IPS-20b (cell line): Measurements from ENCODE around the gene UBE2C.
"Not testable (repeated sequence)": the region's sequence is repeated elsewhere in the genome, so short reads cannot be mapped to it uniquely, and the experiment has no call there.

Experiments used
- H3K27ac ChIP-seq: one replicate; pipeline ENCODE4 v1.5.1; 2013; ENCODE audit warnings: low read length
- H3K27me3 ChIP-seq: 2 replicates; pipeline ENCODE4 v1.6.1; 2013; ENCODE audit warnings: mild to moderate bottlenecking, low read length, inconsistent platforms; ENCODE audit not compliant: insufficient read depth
- H3K36me3 ChIP-seq: 2 replicates; pipeline ENCODE4 v1.6.1; 2013; ENCODE audit warnings: low read depth, mild to moderate bottlenecking, inconsistent platforms, low read length, moderate library complexity; ENCODE audit not compliant: insufficient read depth
- H3K4me1 ChIP-seq: 2 replicates; pipeline ENCODE4 v1.6.1; 2013; ENCODE audit warnings: mild to moderate bottlenecking, control low read depth, inconsistent platforms, low read length, moderate library complexity; ENCODE audit not compliant: insufficient read depth
- H3K4me3 ChIP-seq: 2 replicates; pipeline ENCODE4 v1.5.1; 2013; ENCODE audit warnings: mild to moderate bottlenecking, low read length, inconsistent platforms
- H3K9ac ChIP-seq: 2 replicates; pipeline ENCODE4 v1.6.1; 2013; ENCODE audit warnings: low read depth, mild to moderate bottlenecking, inconsistent platforms, low read length, moderate library complexity
- H3K9me3 ChIP-seq: 2 replicates; pipeline ENCODE4 v1.6.1; 2013; ENCODE audit warnings: mild to moderate bottlenecking, low read depth, low read length, inconsistent platforms; ENCODE audit not compliant: insufficient read depth

The UBE2C gene

GRCh38 chr20:45812157-45813005 lies at the start of gene UBE2C:
TSS of gene UBE2C (plus strand) at chr20:45812644. CDS start at chr20:45812696, 52 bp downstream.
- Histone ChIP-seq H3K27ac (peak within 1 kb of the TSS; percentile 46), H3K4me3 (peak within 1 kb of the TSS; percentile 97), H3K9ac (peak within 1 kb of the TSS; percentile 97), H3K9me3 (no peaks in the 10 kb centered on the region), H3K27me3 (no peaks in the 10 kb centered on the region), H3K4me1 (no peaks in the 10 kb centered on the region), H3K36me3 (peaks cover 80% of the 10 kb centered on the region)

GRCh38 chr20:45764618-45765282 lies 47.7 kb upstream of the UBE2C start:
- not testable (repeated sequence) for H3K27me3 ChIP-seq, H3K36me3 ChIP-seq, H3K9me3 ChIP-seq
- Histone ChIP-seq H3K4me3 (peak overlapping the region; percentile 38; the same call in 1 of the 2 replicates), H3K27ac (peak overlapping the region; percentile 89), H3K9ac (peak overlapping the region; percentile 72; the same call in 1 of the 2 replicates), H3K4me1 (peaks cover 28% of the 10 kb centered on the region)

DNA sequence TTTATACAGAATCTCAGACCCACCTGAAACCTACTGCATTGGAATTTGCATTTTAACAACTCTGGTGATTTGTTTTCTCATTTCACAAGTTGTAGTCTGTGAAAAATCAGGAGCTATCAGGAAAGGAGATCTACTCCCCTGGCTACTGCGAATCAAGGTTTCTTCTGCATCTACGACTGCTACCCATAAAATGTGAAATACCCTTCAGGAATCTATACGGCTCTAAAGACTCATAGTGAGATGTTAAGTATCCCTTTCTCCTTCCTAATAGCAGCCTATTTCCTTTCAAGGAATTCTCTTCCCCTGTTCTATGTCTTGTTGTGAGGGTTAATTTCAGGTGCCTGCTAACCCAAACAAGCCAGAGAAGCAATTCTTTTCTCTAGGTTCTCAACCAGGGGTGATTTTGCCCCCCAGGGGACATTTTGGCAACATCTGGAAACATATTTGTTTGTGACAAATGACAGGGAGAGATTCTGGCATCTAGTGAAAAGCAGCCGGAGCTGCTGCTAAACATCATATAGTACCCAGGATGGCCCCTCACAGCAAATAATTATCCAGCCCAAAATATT lies 47.1 kb upstream of the UBE2C start:
- Histone ChIP-seq H3K4me1 (peaks cover 28% of the 10 kb centered on the region), H3K4me3 (peak overlapping the region; percentile 38; the same call in 1 of the 2 replicates), H3K9ac (peak overlapping the region; percentile 72; the same call in 1 of the 2 replicates), H3K27me3 (no peaks in the 10 kb centered on the region), H3K27ac (peak overlapping the region; percentile 80), H3K9me3 (no peaks in the 10 kb centered on the region), H3K36me3 (no peaks in the 10 kb centered on the region)

DNA sequence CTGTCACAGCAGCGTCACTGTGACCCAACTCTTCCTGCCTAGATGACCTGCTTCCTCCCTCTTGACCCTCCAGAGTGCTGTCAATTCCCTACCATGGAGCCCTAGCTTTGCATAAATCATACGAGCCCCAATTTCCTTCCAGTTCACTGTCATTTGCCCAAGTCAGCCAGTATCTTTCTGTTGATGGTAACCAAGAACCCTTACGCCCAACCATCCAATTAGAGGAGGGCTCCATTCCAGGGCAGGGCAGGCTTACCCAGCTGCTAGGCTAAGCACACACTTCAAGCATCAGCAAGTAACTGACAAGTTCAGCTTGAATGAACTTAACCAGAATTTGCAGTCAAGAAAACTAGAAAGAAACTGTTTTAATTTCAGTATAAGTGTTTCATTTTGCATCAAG lies 46.5 kb upstream of the UBE2C start:
- Histone ChIP-seq H3K36me3 (no peaks in the 10 kb centered on the region), H3K9me3 (no peaks in the 10 kb centered on the region), H3K27me3 (no peaks in the 10 kb centered on the region), H3K9ac (peak overlapping the region; percentile 72; the same call in 1 of the 2 replicates), H3K4me3 (peak overlapping the region; percentile 38; the same call in 1 of the 2 replicates), H3K4me1 (peaks cover 28% of the 10 kb centered on the region), H3K27ac (peak overlapping the region; percentile 80)

GRCh38 chr20:45768479-45768878 lies 44.0 kb upstream of the UBE2C start:
- H3K4me1 ChIP-seq: peaks cover 32% of the 10 kb centered on the region
- H3K4me3 ChIP-seq: no peak overlapping the region
- no peaks in the 10 kb centered on the region for H3K27me3 ChIP-seq
- H3K9ac ChIP-seq: no peak overlapping the region
- H3K9me3 ChIP-seq: no peaks in the 10 kb centered on the region
- no peaks in the 10 kb centered on the region for H3K36me3 ChIP-seq
- no peak overlapping the region for H3K27ac ChIP-seq

DNA sequence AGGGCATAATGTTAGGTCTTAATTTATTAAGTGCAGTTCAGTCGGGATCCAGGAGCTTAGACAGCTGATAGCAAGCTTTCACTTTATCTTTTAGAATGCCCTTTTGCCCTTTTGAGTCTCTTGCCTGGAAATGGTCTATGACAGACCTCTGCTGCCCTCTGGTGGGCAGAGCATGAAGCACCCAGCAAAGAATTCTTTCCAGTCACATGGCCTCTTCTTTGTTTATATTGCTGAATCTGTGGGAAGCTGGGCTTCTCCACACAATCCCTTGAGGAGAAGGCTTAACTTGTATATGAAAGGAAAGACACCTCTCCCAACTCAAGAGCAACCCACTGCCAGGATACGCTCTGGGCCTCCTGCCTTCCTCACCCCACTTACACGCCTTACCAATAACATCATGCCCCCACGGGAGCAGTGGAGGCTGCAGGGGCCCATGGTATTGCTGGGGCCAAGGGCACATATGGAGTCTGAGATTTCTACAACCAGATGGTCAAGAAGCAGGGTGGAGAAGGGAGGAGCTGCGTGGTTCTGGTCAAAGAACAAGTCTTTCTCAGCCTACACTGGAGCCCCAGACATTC lies 41.2 kb upstream of the UBE2C start:
- Histone ChIP-seq H3K27me3 (no peaks in the 10 kb centered on the region), H3K36me3 (no peaks in the 10 kb centered on the region), H3K4me1 (peaks cover 17% of the 10 kb centered on the region), H3K9ac (peak overlapping the region; percentile 56; the same call in 1 of the 2 replicates), H3K9me3 (no peaks in the 10 kb centered on the region), H3K4me3 (no peak overlapping the region), H3K27ac (peak overlapping the region; percentile 26)

GRCh38 chr20:45772693-45773092 lies 39.8 kb upstream of the UBE2C start:
- no peak overlapping the region for H3K27ac ChIP-seq
- H3K36me3 ChIP-seq: no peaks in the 10 kb centered on the region
- H3K9ac ChIP-seq: no peak overlapping the region
- peaks cover 4% of the 10 kb centered on the region; the same call in 1 of the 2 replicates for H3K4me1 ChIP-seq
- no peak overlapping the region for H3K4me3 ChIP-seq
- H3K9me3 ChIP-seq: no peaks in the 10 kb centered on the region
- H3K27me3 ChIP-seq: no peaks in the 10 kb centered on the region

GRCh38 chr20:45774945-45775344 lies 37.5 kb upstream of the UBE2C start:
- no peak overlapping the region for H3K4me3 ChIP-seq
- H3K9ac ChIP-seq: no peak overlapping the region
- no peaks in the 10 kb centered on the region for H3K9me3 ChIP-seq
- H3K27ac ChIP-seq: no peak overlapping the region
- H3K27me3 ChIP-seq: no peaks in the 10 kb centered on the region
- H3K4me1 ChIP-seq: peaks cover 4% of the 10 kb centered on the region; the same call in 1 of the 2 replicates
- H3K36me3 ChIP-seq: no peaks in the 10 kb centered on the region

DNA sequence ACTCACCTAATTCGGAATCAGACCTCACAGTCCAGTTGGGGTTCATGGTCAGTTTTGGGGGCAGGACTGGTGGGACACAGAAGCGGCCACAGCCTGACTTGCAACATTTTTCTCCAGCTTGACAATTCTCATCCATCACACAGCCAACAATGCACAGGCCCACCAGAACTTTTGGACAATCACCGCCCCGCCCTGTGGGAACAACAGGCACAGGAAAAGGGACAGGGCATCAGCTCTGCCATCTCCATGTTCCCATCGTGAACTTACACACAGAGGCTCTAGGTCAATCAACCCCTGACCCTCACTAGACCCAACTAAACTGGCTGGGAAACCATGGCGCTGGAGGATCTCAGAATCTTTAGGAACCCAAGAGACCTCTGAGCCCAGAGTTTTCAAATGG lies 37.0 kb upstream of the UBE2C start:
- H3K27ac ChIP-seq: no peak overlapping the region
- no peaks in the 10 kb centered on the region for H3K36me3 ChIP-seq
- H3K4me1 ChIP-seq: peaks cover 4% of the 10 kb centered on the region; the same call in 1 of the 2 replicates
- no peak overlapping the region for H3K4me3 ChIP-seq
- no peak overlapping the region for H3K9ac ChIP-seq
- no peaks in the 10 kb centered on the region for H3K27me3 ChIP-seq
- no peaks in the 10 kb centered on the region for H3K9me3 ChIP-seq

DNA sequence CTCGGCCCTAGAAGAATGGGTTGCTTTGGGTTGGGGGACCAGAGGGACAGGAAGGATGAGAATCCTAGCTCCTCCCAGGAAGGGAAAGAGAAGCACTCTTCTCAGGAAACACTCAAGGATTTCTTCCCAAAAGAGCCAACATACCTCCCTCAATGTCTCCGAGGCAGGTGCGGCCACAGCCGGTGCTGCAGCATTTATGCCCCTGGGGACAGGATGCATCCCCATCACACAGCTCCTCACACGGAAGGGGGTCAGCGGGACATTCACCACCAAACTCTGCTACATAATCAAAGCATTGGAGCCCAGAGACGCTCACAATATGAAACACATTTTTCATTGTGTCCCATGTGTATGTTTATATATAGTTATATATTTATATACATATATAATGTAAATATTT lies 35.5 kb upstream of the UBE2C start:
- no peak overlapping the region for H3K4me3 ChIP-seq
- H3K27ac ChIP-seq: no peak overlapping the region
- H3K4me1 ChIP-seq: no peaks in the 10 kb centered on the region

More for the DNA sequence above, 35.5 kb upstream of the UBE2C start:
- H3K9ac ChIP-seq: no peak overlapping the region
- no peaks in the 10 kb centered on the region for H3K36me3 ChIP-seq
- no peaks in the 10 kb centered on the region for H3K27me3 ChIP-seq
- no peaks in the 10 kb centered on the region for H3K9me3 ChIP-seq
